Mesodermal cell (in vitro differentiated cells): ENCODE data around the gene TTYH1.
A peak's percentile ranks its signal among the peaks of the same experiment; 100 is the strongest.

ENCODE experiments used
- H3K27ac ChIP-seq: 2 replicates; pipeline ENCODE4 v1.7.0; 2013; ENCODE audit warnings: mild to moderate bottlenecking, low read depth, low read length, moderate library complexity; ENCODE audit not compliant: severe bottlenecking
- H3K36me3 ChIP-seq: 2 replicates; pipeline ENCODE4 v1.7.1; 2013; ENCODE audit warnings: mild to moderate bottlenecking, low read length, moderate library complexity; ENCODE audit not compliant: control insufficient read depth, insufficient read depth
- H3K4me1 ChIP-seq: one replicate; pipeline ENCODE4 v1.7.1; 2013; ENCODE audit warnings: mild to moderate bottlenecking, low read length; ENCODE audit not compliant: insufficient read depth, control insufficient read depth, poor library complexity, severe bottlenecking
- H3K4me3 ChIP-seq: 2 replicates; pipeline ENCODE4 v1.7.0; 2013; ENCODE audit warnings: low read length, control low read depth, mild to moderate bottlenecking; ENCODE audit not compliant: insufficient read depth, poor library complexity, severe bottlenecking; ENCODE audit errors: extremely low read depth
- H3K9me3 ChIP-seq: 2 replicates; pipeline ENCODE4 v1.7.1; 2013; ENCODE audit warnings: mild to moderate bottlenecking, low read length, moderate library complexity; ENCODE audit not compliant: control insufficient read depth
- WGBS, 2 experiments: methylation state at CpG; one replicate each; pipeline ENCODE4 v1.1.5; 2013; ENCODE audit warnings: missing lambda C conversion rate in 2 of 2; ENCODE audit not compliant: insufficient coverage in 2 of 2; 5-methylcytosine and 5-hydroxymethylcytosine counted together

TTYH1 gene

DNA sequence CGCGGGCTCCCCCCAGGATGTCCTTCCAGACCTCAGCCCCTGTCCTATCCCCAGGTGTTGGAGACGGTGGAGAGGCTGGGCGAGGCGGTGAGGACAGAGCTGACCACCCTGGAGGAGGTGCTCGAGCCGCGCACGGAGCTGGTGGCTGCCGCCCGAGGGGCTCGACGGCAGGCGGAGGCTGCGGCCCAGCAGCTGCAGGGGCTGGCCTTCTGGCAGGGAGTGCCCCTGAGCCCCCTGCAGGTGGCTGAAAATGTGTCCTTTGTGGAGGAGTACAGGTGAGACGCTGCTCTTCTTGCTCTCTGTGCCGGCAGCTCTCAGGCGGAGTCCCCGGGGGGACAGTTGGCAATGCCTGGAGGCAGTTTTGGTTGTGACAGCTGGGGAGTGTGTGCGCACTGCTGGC lies 6.9 kb downstream of the TTYH1 start:
- H3K9me3 ChIP-seq, result no peaks in the 10 kb centered on the region
- 65 to 74% methylated on average over 15 to 17 of the region's 20 CpGs for WGBS, 2 experiments
- H3K4me1 ChIP-seq, result peaks cover 20% of the 10 kb centered on the region
- no peaks in the 10 kb centered on the region for H3K36me3 ChIP-seq
- no peak overlapping the region for H3K4me3 ChIP-seq
- H3K27ac ChIP-seq, result no peak overlapping the region

DNA sequence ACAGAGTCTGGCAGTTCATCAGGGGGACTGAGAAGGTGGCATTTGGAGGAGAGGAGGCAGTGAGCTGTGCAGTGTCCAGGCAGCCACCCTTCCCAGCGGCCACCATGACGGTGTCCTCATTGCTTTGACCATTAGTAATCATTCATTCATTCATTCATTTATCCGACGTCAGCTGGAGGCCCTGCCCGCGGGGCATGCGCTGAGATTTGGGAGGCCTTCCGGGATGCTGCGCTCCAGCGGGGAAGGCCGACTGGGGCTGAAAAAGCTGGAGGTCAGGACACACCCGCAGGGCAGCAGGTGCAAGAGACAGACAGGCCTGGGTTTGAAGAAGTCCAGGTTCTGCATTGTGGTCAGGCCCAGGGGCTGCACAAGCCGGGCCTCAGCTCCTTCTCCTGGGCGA lies 8.9 kb downstream of the TTYH1 start:
- WGBS, 2 experiments, result 86 to 95% methylated on average over 12 of the region's 14 CpGs
- Histone ChIP-seq H3K4me3 (no peak overlapping the region), H3K27ac (no peak overlapping the region), H3K9me3 (no peaks in the 10 kb centered on the region), H3K36me3 (no peaks in the 10 kb centered on the region), H3K4me1 (peaks cover 4% of the 10 kb centered on the region)

DNA sequence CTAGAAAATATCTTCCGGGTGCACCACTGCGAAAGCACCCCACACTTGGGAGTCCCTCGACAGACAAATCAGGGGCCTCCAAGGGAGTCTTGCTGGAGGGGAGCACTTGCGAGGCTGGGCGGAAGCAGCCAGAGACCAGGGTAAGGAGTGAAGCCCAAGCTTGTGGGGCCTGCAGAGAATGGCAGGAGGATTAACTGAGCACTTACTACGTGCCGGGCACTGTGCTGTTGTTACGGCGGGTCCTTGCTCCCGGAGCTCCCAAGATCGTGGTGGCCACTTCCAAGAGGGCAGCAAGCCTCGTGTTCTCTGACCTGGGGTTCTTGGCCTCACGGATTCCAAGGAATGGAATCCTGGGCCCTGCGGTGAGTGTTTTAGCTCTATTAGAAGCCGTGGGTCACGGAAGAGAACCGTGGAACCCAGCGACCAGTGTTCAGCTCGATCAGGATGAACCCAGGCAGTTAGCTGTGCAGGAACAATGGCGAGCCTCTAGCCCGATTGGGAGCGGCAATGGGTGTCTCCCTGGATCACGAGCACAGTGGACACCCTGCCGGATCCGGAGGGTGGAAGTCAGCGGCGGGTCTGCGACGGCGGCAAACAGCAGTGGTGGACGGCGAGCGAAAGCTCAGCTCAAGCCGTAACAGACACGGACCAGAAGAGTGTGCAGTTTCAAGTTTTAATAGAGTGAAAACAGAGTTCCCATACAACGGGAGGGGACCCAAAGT lies 9.6 kb downstream of the TTYH1 start:
- Histone ChIP-seq H3K4me3 (no peak overlapping the region), H3K4me1 (peaks cover 9% of the 10 kb centered on the region), H3K27ac (no peak overlapping the region), H3K36me3 (no peaks in the 10 kb centered on the region), H3K9me3 (no peaks in the 10 kb centered on the region)
- WGBS, 2 experiments, result 95% methylated on average over 26 to 27 of the region's 36 CpGs

DNA sequence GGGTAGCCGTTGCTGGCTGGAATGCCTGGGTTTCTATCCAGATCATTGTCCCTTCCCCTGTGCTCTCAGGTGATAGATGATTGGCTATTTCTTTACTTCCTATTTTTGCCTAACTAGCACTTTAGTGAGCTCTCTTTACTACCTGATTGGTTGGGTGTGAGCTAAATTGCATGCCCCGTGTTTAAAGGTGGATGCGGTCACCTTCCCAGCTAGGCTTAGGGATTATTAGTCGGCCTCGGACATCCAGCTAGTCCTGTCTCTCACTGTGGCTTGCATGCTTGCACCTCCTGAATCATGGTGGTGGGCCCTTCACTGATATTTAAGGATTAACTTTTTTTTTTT lies 10.1 kb downstream of the TTYH1 start:
- Histone ChIP-seq H3K27ac (no peak overlapping the region), H3K9me3 (no peaks in the 10 kb centered on the region), H3K4me3 (no peak overlapping the region), H3K36me3 (no peaks in the 10 kb centered on the region), H3K4me1 (peaks cover 12% of the 10 kb centered on the region)
- WGBS, 2 experiments, result 95 to 96% methylated on average over 4 to 5 of the region's 5 CpGs

DNA sequence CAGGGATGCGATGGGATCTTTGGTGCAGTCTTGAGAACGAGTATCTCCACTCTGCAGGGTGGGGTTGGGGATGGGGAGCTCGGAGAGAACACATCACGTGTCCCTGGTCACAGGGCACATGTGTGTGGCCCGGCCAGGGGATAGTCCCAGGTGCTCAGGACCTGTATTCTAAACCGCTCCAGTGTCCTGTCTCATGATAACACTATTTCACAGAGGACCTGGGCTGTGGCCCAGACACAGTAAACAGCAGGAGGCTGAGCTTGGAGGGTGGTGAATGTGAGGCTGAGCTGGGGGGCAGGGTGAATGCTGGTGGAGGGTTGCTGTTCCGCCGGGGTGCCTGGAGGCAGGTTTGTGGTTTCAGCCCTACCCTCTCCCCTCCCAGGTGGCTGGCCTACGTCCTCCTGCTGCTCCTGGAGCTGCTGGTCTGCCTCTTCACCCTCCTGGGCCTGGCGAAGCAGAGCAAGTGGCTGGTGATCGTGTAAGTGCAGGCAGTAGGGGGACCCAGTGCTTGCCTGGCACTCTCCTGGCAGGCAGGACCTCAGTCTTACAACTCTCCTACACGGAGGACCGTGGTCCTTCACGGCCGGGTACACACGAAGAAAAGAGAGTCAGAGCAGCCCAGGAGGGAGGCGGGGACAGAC lies 11.1 kb downstream of the TTYH1 start:
- Histone ChIP-seq H3K27ac (no peak overlapping the region), H3K36me3 (no peaks in the 10 kb centered on the region), H3K9me3 (no peaks in the 10 kb centered on the region), H3K4me1 (peaks cover 13% of the 10 kb centered on the region), H3K4me3 (no peak overlapping the region)
- WGBS, 2 experiments, result 75 to 83% methylated on average over 13 to 15 of the region's 17 CpGs

DNA sequence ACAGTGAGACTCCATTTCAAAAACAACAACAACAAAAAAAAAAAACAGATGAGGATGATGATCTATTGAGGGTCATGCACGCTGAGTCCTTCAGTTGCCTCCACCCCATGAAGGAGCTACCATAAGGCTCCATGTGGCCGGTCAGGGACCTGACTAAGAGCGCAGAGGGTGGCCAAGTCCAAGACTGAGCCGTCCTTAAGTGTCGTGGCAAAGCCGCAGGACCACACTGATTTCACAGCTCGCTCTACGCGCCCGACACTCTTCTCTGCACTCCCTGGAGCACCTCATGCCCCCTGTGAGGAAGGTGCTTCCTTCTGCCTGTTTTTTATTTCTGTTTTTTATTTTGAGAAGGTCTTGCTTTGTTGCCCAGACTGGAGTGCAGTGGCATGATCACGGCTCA lies 12.3 kb downstream of the TTYH1 start:
- WGBS, 2 experiments, result 93 to 94% methylated on average over 7 to 10 of the region's 11 CpGs
- Histone ChIP-seq H3K9me3 (no peaks in the 10 kb centered on the region), H3K27ac (no peak overlapping the region), H3K36me3 (no peaks in the 10 kb centered on the region), H3K4me1 (peaks cover 13% of the 10 kb centered on the region), H3K4me3 (no peak overlapping the region)

DNA sequence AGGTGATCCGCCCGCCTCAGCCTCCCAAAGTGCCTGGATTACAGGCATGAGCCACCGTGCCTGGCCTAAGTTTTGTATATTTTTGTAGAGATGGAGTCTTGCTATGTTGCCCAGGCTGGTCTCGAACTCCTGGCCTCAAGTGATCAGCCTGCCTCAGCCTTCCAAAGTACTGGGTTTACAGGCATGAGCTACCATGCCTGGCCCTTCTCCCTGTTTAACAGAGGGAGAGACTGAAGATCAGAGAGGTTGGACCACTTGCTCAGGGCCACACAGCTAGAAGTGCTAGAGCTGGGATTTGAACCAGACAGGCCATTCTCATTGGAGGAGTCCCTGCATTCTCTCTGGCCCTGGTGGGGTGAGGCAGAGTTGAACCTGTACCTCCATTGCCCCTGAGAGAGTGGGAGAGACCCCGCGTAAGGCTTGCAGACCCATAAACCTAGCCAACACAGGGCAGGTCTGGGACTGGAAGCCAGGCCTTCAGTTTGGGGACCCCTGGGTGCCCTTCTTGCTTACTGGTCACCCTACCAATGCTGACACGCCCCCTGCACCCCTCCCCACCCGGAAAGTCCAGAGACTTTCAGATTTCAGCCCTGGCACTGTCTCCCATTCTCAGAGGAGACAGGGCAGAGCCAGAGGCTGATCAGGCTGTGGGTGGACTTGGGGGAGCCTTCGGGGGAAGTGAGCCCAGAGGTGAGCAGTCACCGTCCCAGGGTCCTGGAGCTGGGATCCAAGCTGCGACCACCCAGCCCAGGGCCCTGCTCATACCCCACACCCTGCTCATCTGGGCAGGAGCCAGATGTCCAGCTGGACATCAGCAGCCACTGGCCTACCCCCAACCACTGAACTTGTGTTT lies 13.3 kb downstream of the TTYH1 start:
- Histone ChIP-seq H3K36me3 (no peaks in the 10 kb centered on the region), H3K4me3 (no peak overlapping the region), H3K27ac (no peak overlapping the region), H3K4me1 (peaks cover 13% of the 10 kb centered on the region), H3K9me3 (no peaks in the 10 kb centered on the region)
- WGBS, 2 experiments, result 95% methylated on average over 7 to 9 of the region's 11 CpGs

DNA sequence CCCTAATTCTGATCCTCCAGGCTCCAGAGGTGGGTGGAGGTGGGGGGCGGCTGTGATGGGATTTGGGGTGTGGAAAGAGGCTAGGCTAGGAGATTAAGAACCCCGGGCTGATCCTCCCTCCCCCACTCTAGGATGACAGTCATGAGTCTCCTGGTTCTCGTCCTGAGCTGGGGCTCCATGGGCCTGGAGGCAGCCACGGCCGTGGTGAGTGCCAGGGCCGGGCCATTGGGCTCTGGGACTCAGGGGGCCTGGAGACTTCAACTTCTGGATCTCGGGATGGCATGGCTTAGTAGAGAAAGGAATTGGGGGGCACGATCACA lies 13.9 kb downstream of the TTYH1 start:
- H3K9me3 ChIP-seq, result no peaks in the 10 kb centered on the region
- H3K36me3 ChIP-seq, result no peaks in the 10 kb centered on the region
- WGBS, 2 experiments, result 87 to 90% methylated on average over 3 to 6 of the region's 8 CpGs
- H3K4me1 ChIP-seq, result peaks cover 13% of the 10 kb centered on the region
- H3K4me3 ChIP-seq, result no peak overlapping the region
- no peak overlapping the region for H3K27ac ChIP-seq

DNA sequence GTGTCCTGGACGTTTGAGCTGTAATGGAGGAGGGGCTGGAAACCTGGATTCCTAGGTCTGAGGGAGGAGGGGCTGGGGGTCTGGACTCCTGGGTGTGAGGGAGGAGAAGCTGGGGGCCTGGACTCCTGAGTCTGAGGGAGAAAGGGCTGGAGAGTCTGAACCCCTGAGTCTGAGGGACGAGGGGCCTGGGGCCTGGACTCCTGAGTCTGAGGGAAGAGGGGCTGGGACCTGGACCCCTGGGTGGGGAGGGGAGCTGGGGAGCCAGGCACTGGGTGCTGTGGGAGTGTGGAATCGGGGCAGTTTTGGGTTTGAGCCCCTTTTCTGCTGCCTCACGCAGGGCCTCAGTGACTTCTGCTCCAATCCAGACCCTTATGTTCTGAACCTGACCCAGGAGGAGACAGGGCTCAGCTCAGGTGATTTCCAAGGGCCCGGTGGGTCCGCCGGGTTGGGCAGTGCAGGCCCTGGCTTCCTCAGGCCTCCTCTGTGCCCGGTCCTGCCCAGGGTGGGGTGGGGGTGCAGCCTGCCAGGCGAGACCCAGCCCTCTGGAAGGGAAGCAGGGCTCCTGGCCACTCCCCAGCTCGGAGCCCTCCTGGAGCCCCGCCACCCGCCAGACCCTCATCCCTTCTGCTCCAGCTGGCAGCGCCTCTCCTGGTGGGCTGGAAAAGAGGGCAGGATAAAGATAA lies 14.4 kb downstream of the TTYH1 start:
- H3K9me3 ChIP-seq, result no peaks in the 10 kb centered on the region
- H3K27ac ChIP-seq, result no peak overlapping the region
- H3K36me3 ChIP-seq, result no peaks in the 10 kb centered on the region
- no peak overlapping the region for H3K4me3 ChIP-seq
- WGBS, 2 experiments, result 71 to 86% methylated on average over 6 to 9 of the region's 13 CpGs
- H3K4me1 ChIP-seq, result peaks cover 13% of the 10 kb centered on the region

DNA sequence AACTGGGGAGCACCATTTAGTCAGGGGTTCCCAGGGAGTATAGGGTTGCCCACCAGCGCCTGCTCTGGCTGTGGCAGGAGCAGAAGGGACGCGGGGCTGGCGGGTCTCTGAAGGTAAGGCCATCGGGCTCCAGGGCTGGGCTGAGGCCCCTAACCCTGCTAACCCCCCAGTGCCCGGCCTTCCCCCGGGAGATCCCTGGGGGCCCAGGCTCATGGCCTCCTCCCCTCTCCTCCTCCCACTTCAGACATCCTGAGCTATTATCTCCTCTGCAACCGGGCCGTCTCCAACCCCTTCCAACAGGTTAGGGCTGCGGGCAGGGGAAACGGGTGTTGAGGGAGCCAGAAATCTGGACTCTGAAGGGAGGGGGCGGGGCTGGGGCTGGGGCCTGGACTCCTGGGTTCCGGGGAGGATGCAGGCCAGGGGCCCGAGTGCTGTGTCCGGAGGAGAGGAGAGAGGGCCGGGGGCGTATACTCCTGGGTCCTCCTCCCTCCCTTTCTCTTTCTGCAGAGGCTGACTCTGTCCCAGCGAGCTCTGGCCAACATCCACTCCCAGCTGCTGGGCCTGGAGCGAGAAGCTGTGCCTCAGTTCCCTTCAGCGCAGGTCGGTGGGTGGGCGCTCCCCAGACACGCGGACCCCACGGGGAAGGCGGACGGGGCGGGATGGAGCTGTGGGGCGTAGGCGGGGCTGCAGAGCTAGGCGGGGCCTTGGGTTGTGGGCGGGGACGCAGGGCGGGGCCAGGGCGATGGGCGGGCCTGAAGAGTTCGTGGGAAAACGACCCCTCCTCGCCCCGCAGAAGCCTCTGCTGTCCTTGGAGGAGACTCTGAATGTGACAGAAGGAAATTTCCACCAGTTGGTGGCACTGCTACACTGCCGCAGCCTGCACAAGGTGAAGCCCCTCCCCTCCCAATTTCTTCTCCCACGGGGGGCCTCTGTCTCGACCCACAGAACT lies 15.3 kb downstream of the TTYH1 start:
- H3K4me1 ChIP-seq, result peaks cover 13% of the 10 kb centered on the region
- H3K4me3 ChIP-seq, result peak overlapping the region; percentile 36
- no peaks in the 10 kb centered on the region for H3K9me3 ChIP-seq
- H3K27ac ChIP-seq, result no peak overlapping the region
- H3K36me3 ChIP-seq, result peaks cover 4% of the 10 kb centered on the region
- 18 to 35% methylated on average over 12 to 25 of the region's 43 CpGs for WGBS, 2 experiments
